Neural crest cell (in vitro differentiated cells): ENCODE results near the gene PLCB1. TPM values are rescaled to one million over a fixed set of nuclear protein-coding genes. Genes with fewer than 3 reads are reported as not detected.
"Not testable (repeated sequence)": the region's sequence is repeated elsewhere in the genome, so short reads cannot be mapped to it uniquely, and the experiment has no call there.

Experiments used
- DNase-seq: peaks from one replicate; pipeline ENCODE4 v3.0.0; 2021; ENCODE audit warnings: low read depth, mixed read lengths, low spot score
- H3K27ac Mint-ChIP-seq: one replicate; pipeline ENCODE4 v1.8.0; 2021; ENCODE audit warnings: mild to moderate bottlenecking, mixed read lengths; ENCODE audit not compliant: unreplicated experiment
- H3K27me3 Mint-ChIP-seq: 2 replicates; pipeline ENCODE4 v1.8.0; 2021; ENCODE audit warnings: low read depth, mild to moderate bottlenecking, mixed read lengths
- H3K36me3 Mint-ChIP-seq: 2 replicates; pipeline ENCODE4 v1.8.0; 2021; ENCODE audit warnings: low read depth, mild to moderate bottlenecking, mixed read lengths
- H3K4me1 Mint-ChIP-seq: 2 replicates; pipeline ENCODE4 v1.8.0; 2021; ENCODE audit warnings: mixed read lengths
- H3K4me3 Mint-ChIP-seq: one replicate; pipeline ENCODE4 v1.8.0; 2021; ENCODE audit warnings: mild to moderate bottlenecking, mixed read lengths
- H3K9me3 Mint-ChIP-seq: 2 replicates; pipeline ENCODE4 v1.8.0; 2021; ENCODE audit warnings: mixed read lengths
- total RNA-seq: library from RNA; stranded (reverse); gene quantifications from 2 replicates; pipeline ENCODE4 v1.2.1, GENCODE V29; 2021
- TF ChIP-seq, protein P1 (sequence below): fragments of 200-600 bp; sonication (generic); conservative IDR thresholded peaks from 2 replicates; pipeline ENCODE4 v1.5.0; 2021; ENCODE audit warnings: antibody characterized with exemption, mild to moderate bottlenecking

The PLCB1 gene
- total RNA-seq, 1 donor from 2014 or later = 13.7 TPM

- TF ChIP-seq, protein P1, sequence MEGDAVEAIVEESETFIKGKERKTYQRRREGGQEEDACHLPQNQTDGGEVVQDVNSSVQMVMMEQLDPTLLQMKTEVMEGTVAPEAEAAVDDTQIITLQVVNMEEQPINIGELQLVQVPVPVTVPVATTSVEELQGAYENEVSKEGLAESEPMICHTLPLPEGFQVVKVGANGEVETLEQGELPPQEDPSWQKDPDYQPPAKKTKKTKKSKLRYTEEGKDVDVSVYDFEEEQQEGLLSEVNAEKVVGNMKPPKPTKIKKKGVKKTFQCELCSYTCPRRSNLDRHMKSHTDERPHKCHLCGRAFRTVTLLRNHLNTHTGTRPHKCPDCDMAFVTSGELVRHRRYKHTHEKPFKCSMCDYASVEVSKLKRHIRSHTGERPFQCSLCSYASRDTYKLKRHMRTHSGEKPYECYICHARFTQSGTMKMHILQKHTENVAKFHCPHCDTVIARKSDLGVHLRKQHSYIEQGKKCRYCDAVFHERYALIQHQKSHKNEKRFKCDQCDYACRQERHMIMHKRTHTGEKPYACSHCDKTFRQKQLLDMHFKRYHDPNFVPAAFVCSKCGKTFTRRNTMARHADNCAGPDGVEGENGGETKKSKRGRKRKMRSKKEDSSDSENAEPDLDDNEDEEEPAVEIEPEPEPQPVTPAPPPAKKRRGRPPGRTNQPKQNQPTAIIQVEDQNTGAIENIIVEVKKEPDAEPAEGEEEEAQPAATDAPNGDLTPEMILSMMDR = no peak
- no peaks in the 10 kb centered on the region for H3K27me3 Mint-ChIP-seq
- H3K27ac Mint-ChIP-seq = no peak overlapping the region
- DNase-seq = no peak
- H3K4me3 Mint-ChIP-seq = no peak overlapping the region
- no peaks in the 10 kb centered on the region for H3K36me3 Mint-ChIP-seq
- no peaks in the 10 kb centered on the region for H3K4me1 Mint-ChIP-seq
- no peaks in the 10 kb centered on the region for H3K9me3 Mint-ChIP-seq
These were observed 503.0 kb downstream of the PLCB1 start for GRCh38 chr20:8635048-8635572.

DNA sequence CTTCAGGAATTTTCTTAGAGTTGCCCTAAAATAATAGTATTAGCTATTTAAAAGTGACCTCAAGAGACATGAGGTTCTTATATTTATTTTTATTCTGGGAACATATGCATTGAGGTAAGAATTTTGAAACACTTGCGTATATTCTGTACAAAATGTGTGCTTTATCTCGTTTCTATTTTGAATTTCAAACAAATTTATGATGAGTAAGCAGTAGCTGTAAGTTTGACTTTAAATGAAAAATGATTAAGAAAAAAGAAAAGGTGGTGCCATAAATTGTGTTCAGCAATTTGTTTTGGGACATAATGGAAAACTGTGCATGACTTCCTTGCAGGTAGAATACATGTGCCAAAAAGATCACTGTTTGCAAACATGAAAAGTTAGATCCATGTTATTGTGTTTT, 503.8 kb downstream of the PLCB1 start:
- DNase-seq = no peak
- no peaks in the 10 kb centered on the region for H3K9me3 Mint-ChIP-seq
- H3K27me3 Mint-ChIP-seq = no peaks in the 10 kb centered on the region
- H3K4me1 Mint-ChIP-seq = no peaks in the 10 kb centered on the region
- H3K4me3 Mint-ChIP-seq = no peak overlapping the region
- no peak overlapping the region for H3K27ac Mint-ChIP-seq
- TF ChIP-seq, protein P1 = no peak
- H3K36me3 Mint-ChIP-seq = no peaks in the 10 kb centered on the region

DNA sequence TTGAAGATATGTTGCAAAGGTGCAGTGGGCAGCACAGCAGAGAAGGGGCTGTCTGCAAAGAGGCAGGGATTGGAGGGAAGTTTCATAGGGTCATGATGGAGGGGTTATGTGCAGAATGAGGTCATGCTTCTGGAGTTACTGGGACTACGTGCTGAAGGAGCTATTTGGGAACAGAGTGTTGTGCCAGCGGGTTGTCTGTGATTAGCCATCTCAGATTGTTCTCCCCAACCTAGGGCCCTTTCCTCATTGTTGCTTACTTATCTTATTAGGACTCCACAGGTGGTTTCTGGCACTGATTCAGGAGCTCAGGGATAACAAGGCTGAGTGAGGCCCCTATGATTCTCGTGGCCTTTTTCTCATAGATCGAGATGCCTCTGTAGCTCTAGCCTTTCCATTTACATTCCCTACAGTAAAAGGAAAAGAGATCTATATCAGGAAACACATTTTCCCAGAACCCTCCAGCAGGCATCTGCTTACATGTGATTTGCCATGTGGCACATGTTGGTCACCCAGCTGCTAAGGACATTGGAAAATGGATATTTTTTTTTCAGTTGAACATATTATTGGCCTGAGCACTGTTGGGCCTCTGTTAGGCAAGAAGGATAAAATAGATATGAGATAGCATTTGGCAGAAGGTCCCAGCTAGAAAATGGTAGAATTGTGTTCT, 507.2 kb downstream of the PLCB1 start:
- DNase-seq = no peak
- H3K4me3 Mint-ChIP-seq = no peak overlapping the region
- no peak overlapping the region for H3K27ac Mint-ChIP-seq
- no peaks in the 10 kb centered on the region for H3K27me3 Mint-ChIP-seq
- H3K9me3 Mint-ChIP-seq = no peaks in the 10 kb centered on the region
- peaks cover 3% of the 10 kb centered on the region for H3K36me3 Mint-ChIP-seq
- TF ChIP-seq, protein P1 = no peak
- no peaks in the 10 kb centered on the region for H3K4me1 Mint-ChIP-seq

GRCh38 chr20:8640461-8640860, 508.4 kb downstream of the PLCB1 start:
- Mint-ChIP-seq H3K27ac (no peak overlapping the region), H3K4me3 (no peak overlapping the region), H3K9me3 (no peaks in the 10 kb centered on the region), H3K27me3 (no peaks in the 10 kb centered on the region), H3K36me3 (peaks cover 6% of the 10 kb centered on the region), H3K4me1 (no peaks in the 10 kb centered on the region)
- TF ChIP-seq, protein P1 = no peak
- no peak for DNase-seq

GRCh38 chr20:8642247-8642646, 510.2 kb downstream of the PLCB1 start:
- no peaks in the 10 kb centered on the region for H3K9me3 Mint-ChIP-seq
- no peak overlapping the region for H3K27ac Mint-ChIP-seq

DNA sequence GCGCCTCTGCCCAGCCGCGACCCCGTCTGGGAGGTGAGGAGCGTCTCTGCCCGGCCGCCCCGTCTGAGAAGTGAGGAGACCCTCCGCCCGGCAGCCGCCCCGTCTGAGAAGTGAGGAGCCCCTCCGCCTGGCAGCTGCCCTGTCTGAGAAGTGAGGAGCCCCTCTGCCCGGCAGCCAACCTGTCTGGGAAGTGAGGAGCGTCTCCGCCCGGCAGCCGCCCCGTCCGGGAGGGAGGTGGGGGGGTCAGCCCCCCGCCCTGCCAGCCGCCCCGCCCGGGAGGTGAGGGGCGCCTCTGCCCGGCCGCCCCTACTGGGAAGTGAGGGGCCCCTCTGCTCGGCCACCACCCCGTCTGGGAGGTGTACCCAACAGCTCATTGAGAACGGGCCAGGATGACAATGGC, 512.4 kb downstream of the PLCB1 start:
- H3K9me3 Mint-ChIP-seq, H3K4me3 Mint-ChIP-seq, H3K27ac Mint-ChIP-seq, DNase-seq, H3K4me1 Mint-ChIP-seq, H3K27me3 Mint-ChIP-seq: not testable (repeated sequence)
- peaks cover 28% of the 10 kb centered on the region for H3K36me3 Mint-ChIP-seq

More at GRCh38 chr20:8642247-8642646, 510.2 kb downstream of the PLCB1 start:
- H3K4me3 Mint-ChIP-seq = no peak overlapping the region
- no peak for DNase-seq
- no peaks in the 10 kb centered on the region for H3K27me3 Mint-ChIP-seq
- H3K36me3 Mint-ChIP-seq = peaks cover 16% of the 10 kb centered on the region
- no peaks in the 10 kb centered on the region for H3K4me1 Mint-ChIP-seq
- TF ChIP-seq, protein P1 = no peak
